Fibroblast of pulmonary artery (primary cell): Measurements from ENCODE around the gene NFIA.

ENCODE experiments used
- DNase-seq: peaks from one replicate; pipeline ENCODE4 v3.0.0-alpha.2; 2010; ENCODE audit warnings: low read depth
- H3K4me3 ChIP-seq: replicated peaks from 2 replicates; pipeline ENCODE4 v1.5.1; 2011; ENCODE audit warnings: low read depth, mild to moderate bottlenecking, control low read depth, low read length, moderate library complexity
- TF ChIP-seq, protein P1 (sequence below): IDR thresholded peaks from 2 replicates; pipeline ENCODE4 v1.5.1; 2011; ENCODE audit warnings: mild to moderate bottlenecking, control low read depth, low read length, inconsistent platforms; ENCODE audit errors: missing control alignments

NFIA gene

DNA sequence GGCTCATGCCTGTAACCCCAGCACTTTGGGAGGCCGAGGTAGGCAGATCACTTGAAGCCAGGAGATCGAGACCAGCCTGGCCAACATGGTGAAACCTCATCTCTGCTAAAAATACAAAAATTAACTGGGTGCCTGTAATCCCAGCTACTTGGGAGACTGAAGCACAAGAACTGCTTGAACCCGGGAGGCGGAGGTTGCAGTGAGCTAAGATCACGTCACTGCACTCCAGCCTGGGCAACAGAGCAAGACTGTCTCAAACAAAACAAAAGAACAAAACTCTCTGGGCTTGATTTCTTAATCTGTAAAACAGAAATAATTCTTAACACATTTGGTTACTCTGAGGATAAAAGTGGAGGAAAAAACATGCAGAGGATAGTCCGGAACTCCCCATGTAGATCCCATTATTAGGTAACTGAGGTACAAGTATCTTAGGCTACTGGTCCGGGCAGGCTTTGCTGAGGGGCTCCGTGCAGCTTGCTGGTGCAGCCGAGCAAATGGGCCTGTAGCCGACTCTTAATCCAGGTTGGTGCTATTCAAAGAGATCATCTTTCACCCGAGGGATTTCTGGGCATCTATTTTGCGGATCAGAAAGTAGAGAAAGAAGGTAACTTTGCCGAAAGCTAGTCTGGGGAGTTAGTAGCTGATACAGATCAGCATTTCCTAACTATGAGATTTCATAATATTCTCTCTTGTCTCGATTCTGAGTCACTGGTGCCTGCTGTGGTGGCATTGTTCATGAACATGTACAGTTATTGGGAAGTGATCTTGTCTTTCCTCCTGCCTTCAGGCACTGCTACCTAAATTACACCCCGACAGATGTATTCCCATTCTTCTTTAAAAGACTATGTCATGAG lies 56.8 kb downstream of the NFIA start:
- TF ChIP-seq, protein P1, sequence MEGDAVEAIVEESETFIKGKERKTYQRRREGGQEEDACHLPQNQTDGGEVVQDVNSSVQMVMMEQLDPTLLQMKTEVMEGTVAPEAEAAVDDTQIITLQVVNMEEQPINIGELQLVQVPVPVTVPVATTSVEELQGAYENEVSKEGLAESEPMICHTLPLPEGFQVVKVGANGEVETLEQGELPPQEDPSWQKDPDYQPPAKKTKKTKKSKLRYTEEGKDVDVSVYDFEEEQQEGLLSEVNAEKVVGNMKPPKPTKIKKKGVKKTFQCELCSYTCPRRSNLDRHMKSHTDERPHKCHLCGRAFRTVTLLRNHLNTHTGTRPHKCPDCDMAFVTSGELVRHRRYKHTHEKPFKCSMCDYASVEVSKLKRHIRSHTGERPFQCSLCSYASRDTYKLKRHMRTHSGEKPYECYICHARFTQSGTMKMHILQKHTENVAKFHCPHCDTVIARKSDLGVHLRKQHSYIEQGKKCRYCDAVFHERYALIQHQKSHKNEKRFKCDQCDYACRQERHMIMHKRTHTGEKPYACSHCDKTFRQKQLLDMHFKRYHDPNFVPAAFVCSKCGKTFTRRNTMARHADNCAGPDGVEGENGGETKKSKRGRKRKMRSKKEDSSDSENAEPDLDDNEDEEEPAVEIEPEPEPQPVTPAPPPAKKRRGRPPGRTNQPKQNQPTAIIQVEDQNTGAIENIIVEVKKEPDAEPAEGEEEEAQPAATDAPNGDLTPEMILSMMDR = no peak
- peak; percentile 71 for DNase-seq
- H3K4me3 ChIP-seq = no peak overlapping the region

DNA sequence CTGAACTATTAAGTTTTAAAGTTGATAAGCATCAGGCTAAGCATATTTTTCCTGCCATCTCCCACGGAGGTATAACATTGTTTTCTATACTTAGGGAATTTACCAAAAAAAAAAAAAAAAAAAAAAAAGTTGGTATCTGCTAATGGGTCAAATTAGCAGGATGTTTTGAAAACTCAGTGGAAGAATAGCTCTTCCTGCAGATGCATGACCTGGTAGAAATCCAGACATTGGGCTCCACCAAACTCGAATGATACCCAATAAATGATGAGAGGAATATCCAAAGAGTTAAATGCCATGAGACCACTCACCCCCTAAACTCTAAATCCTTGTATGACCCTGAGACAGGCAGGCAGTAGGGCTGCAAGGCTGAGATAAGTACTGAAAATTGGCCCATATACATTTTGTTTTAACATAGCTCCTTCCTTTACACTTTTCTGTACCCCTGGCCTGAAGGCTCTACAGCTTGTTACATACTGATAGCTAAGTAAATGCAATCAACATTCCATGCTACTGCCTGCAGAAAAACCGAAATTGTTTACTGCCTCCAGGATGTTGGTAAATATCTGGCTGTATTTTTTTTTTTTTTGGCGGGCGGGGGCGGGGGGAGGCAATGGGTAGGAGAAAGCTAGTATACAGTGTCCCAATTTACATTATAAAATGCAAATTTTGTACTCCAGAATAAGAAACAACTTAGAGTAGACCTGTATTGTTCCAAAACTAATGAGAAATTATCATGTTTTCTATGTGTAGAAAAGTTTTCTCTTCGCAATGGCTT lies 57.6 kb downstream of the NFIA start:
- TF ChIP-seq, protein P1 = no peak
- H3K4me3 ChIP-seq = no peak overlapping the region
- no peak for DNase-seq

DNA sequence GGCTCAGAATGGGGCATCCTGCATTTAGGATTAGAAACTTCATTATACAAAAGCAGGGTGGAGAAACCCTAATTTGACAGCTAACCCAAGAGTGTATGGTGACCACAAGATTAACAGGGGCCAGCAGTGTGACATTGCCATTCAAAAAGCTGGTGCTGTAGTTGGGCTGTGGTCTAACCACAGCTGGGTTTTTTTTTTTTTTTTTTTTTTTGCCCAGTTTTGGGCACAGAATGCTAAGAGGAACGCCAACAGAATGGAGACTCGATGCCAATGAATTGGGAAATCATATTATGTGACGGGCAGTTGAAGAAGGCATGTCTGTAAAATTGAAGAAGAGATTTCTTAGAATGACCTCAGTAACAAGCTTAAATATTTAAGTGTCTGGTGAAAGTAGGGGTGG lies 58.4 kb downstream of the NFIA start:
- H3K4me3 ChIP-seq = no peak overlapping the region
- no peak for DNase-seq
- TF ChIP-seq, protein P1 = no peak

DNA sequence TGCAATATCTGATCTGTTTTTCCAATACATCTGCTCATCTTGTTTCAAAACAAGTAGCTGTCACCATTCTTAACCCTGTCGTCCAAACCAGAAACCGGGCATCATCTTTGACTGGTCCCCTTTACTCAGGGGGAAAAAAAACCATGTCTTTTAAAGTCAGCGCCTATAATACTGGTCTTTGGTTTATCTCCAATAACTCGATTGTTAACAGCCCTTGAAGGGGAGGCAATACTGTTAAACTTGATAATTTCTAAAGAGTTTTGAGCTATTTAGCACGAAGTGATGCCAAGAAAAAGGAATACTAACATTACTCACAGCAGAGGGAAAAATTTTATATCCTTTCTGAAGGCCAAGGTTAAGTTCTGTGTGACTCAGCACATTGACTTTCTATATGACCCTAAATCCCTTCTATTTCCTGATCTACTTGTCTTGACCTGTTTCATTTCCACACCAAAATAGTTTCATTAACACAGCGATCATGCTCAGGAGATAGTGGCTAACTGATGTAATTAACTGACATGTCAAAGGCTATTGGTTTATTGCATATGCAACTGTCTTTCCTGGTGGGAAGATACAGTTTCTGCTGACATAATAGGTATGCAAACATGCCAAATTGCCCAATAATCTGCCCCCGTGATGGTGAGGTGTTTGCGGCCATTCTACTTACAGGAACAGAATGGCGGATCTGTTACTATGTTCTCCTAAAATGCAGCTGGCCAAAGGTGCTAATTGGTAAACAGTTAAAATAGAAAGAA lies 59.1 kb downstream of the NFIA start:
- TF ChIP-seq, protein P1 = no peak
- H3K4me3 ChIP-seq = no peak overlapping the region
- peak; percentile 70 for DNase-seq

DNA sequence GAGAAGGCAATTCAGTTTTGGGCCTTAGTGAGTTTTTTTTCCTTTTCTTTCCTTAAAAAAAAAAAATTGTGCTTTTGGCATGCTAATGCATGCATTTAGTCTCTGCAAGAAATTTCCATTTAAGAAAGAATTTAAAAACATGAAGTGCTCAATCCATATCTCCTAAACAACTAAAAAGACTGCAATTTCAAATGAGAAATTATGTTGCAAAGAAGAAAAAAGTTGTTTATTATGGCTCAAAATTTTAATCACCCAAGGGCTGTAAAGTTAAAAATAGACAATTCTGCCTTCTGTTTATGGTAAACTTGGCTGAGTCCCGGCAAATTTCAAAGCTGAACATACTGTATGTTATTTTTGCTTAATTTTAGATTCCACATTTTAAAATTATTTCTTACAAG lies 59.7 kb downstream of the NFIA start:
- no peak overlapping the region for H3K4me3 ChIP-seq
- DNase-seq = no peak
- TF ChIP-seq, protein P1 = no peak

DNA sequence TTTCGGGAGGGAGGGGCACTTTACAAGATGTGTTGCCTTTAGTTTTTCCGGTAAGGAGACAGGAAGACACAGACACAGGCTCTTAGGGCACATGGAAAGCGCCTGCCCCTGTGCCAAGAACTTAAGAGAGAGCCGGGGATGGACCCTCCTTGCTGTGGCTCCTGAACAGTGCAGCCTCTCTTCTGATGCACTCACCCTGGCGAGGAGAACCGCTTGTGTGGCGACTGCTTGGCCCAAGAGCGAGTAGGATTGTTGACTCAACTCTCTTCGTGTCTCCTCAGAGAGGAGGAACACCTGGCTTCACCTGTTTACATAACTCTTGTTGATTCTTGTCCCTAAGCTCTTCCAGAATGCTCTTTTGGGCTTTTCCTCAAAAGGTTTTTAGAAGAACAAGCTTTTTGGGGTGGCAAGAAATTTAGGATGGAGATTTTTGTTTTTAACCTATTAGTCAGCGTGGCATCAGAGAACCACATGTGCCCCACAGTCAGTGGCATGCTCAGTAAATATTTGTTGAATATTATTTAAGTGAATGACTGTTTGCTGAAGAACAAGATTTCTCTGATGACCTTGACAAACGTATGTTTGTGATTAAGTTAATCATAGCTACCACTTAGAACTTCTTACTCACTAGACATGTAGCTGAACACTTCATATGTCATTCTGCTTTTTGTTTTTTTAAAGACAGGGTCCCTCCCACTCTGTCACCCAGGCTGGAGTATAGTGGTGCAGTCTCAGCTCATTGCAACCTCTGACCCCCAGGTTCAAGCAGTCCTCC lies 60.6 kb downstream of the NFIA start:
- no peak overlapping the region for H3K4me3 ChIP-seq
- DNase-seq = no peak
- TF ChIP-seq, protein P1 = no peak
